A673 (cell line): ENCODE data around the gene PBOV1.

Experiments
- EZH2 ChIP-seq: fragments of 200-600 bp; sonication (generic); IDR thresholded peaks from 2 replicates; pipeline ENCODE4 v1.6.1; 2017; ENCODE audit warnings: borderline replicate concordance, low read depth, mild to moderate bottlenecking, mixed read lengths, antibody characterized with exemption, low read length; ENCODE audit not compliant: poor library complexity, severe bottlenecking
- TF ChIP-seq, protein P1 (sequence below): fragments of 300-800, 200-600 bp; sonication (generic); conservative IDR thresholded peaks from 2 replicates; pipeline ENCODE4 v1.5.1; 2017; ENCODE audit warnings: low read depth, mild to moderate bottlenecking, antibody characterized with exemption, low read length, moderate library complexity, mixed read lengths

DNA sequence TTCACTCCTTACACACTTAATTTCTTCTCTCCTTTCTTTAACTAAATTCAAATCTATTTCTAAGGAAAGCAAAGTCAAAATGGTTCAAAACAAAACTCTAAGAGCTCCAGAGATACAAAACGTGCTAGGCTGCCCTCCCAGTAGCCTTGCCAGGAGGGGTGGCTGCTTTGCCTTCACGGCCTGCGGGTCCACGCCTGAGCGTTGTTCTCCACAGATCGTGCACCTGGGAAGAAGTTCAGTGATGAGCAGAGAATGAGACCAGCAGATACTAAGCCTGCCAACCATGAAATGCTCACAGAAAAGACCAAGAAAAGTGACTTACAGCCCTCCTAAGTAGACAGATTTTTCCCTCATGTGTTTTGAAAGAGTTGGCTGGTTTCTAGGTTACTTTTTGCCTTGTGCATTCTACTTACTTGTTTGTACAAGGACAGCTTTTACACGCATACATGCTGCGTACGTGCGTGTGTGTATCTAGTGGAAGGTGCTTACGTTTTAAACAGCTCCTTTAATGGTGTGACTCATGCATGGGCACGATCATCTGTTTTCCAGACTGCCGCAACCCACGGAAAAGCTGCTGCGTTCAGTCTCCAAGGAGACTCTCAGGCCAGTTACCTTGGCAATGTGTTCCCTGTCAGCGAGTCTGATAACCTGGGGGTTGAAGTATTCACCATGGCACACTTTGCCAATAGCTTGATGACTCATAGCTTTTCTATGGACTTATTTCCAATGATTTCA is 32.4 kb upstream of the PBOV1 start:
- TF ChIP-seq, protein P1, sequence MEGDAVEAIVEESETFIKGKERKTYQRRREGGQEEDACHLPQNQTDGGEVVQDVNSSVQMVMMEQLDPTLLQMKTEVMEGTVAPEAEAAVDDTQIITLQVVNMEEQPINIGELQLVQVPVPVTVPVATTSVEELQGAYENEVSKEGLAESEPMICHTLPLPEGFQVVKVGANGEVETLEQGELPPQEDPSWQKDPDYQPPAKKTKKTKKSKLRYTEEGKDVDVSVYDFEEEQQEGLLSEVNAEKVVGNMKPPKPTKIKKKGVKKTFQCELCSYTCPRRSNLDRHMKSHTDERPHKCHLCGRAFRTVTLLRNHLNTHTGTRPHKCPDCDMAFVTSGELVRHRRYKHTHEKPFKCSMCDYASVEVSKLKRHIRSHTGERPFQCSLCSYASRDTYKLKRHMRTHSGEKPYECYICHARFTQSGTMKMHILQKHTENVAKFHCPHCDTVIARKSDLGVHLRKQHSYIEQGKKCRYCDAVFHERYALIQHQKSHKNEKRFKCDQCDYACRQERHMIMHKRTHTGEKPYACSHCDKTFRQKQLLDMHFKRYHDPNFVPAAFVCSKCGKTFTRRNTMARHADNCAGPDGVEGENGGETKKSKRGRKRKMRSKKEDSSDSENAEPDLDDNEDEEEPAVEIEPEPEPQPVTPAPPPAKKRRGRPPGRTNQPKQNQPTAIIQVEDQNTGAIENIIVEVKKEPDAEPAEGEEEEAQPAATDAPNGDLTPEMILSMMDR: no peak
- TF ChIP-seq EZH2: no peak
